GM18868 (cell line): Measurements from ENCODE around the gene CCN2.

Experiments
- ATAC-seq: cut with Tn5 transposase; IDR thresholded peaks from one replicate; pipeline ENCODE4 v1.9.1; 2021; ENCODE audit warnings: mild to moderate bottlenecking, moderate library complexity; ENCODE audit not compliant: unreplicated experiment

Gene CCN2

DNA sequence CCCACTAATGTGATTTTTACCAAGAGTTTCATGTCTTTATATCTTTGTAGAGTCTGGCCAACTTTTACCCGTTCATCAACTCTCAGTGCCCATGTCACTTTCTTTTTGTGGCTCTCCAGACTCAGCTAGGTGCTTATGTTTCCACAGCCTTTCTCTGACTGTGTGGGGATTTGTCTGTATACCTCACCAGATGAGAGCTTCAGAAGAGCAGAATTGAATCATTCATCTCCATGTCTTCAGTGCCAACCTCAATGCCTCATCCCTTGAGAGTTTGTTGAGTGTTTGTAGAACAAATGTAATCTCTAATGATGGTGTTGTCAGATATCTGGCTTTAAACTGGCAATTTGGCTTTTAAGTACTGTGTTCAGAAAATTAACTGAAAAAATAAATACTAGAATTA, 16.8 kb upstream of the CCN2 start:
- no peak for ATAC-seq

DNA sequence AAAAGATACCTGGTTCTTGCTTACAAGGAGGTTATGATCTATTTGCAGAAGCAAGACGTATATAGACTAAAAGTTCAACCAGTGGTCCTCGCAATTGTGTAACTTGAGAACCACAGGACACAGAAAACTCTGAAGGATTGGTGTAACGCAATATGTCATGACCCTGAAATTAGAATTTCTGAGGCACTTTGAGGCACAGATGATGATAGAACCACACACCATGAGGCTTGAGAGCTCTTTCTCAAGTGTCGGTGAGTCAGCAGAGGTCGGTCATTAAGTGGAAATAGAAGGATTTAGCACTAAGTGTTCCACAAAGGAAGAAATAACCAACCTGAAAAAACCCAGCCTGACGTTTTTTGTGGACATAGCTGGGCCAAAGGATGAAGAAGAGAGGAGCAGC, 15.3 kb upstream of the CCN2 start:
- ATAC-seq: no peak

DNA sequence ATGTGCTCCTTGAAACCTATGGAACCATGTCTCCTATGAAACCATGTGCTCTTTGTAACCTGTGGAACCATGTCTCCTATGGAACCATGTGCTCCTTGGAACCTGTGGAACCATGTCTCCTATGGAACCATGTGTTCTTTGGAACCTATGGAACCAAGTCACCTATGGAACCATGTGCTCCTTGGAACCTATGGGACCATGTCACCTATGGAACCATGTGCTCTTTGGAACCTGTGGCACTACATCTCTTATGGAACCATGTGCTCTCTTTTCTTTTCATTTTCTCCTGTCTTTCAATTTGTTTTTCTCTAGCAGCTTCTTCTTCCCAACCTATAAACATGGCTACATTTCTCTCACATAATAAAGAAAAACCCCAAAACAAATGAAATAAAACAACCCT, 11.9 kb upstream of the CCN2 start:
- ATAC-seq: no peak

DNA sequence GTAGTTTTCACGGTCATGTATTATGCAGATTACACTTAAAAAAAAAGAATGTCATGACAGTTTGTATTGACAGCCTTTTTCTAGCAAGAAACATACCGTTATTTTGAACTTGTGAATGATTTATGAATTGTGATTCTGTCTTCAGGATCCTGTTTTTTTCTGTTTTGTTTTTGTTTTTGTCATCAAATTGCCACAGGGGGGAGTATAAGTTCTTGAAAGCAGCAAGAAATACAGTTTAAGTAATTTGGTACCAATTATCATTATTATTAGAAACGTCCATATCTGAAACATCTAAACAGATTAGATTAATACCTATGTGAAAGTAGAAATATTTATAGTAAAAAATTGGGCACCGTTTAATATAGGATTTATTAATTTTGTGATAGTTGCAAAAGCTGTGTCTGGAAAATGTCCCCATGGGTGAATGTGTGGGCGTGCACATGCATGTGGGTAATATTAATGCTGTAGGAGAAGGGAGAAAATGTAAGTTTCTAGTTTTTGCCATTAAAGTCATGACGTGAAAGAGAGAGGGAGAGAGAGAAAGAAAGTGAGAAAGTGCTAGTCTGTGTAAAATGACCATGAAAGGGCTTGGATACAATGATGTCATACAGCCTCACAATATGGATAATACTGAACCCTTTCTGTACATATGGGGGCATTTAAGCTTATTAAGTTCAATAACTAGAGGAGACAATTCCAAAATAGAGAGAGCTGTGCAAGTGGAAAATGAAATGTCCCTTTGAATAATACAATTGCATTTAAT, 9.4 kb upstream of the CCN2 start:
- no peak for ATAC-seq

DNA sequence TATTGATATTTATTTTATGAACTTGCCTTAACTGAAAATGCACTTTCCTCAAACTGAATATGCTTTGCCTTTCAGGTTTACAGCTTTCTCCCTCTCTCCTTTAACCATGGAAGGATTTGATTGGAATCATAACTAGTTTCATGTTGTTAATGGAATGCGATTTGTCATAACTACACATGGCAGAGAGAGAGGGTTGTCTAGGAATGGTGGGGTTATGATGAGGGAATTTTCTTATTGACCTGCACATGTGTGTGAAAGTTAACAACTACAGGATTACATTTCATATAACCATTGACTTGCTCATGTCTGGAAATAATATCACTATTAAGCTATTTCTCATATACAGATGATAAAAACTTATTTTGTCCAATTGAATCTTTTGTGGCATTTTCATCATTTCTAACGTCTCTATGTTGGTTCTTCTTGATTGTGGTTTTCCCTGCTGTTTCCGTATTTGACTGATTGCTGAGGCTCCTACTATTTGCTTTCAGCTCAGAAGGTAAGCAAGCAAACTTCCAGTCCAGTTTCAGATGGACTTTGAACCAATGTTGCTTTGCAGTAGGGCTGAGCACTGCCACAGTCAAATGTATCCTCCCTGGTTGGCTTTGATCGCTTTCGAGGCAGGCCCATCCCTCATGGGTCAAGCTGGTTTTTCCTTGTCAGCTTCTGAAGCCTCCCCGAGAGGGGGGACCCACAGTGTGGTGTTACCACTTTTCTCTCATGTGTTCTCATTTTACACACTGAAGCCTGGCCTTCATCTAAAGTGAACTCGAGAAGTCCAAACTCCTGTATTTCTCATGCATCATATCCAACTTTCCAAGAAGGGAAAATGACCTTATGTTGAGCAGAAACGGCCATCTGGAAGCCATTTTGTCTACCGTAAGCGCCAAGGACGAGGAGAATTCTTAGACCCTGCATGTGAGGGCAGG, 7.6 kb upstream of the CCN2 start:
- ATAC-seq: no peak

DNA sequence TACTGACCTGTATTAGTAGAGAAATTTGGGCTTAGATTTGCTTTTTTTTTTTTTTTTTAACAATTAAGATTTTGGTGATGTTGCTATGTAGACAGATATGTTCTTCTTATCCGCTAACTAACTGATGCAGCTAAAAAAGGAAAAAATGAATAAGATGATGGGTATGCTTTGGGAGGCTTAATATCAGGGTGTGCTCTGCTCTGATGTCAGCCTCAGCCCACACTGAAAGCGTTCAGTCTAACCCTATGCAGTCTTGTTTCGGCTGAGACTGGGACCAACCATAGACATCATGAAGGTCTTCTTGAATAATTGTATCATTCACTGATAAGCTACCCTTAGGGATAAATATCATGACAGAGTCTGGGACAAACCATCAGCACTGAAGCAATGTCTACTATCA, 6.9 kb upstream of the CCN2 start:
- no peak for ATAC-seq

DNA sequence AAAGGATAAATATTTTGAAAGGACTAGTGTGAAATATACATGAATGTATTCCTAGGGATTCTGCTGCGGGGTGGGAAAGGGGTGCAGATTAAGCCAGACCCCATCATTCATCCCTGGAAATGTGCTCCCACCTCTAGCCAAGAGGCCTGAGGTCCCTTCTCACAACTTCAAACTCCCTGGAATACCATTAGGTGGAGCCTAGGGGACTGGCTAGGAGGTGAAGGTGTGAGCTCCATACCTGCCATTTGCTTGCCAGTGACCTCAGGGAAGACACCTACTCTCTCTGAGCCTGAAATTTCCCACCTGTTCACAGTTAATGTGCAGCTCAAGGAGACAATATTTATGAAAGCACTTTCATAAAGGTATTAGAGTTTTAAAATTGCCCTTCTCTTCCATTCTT, 4.7 kb upstream of the CCN2 start:
- no peak for ATAC-seq

DNA sequence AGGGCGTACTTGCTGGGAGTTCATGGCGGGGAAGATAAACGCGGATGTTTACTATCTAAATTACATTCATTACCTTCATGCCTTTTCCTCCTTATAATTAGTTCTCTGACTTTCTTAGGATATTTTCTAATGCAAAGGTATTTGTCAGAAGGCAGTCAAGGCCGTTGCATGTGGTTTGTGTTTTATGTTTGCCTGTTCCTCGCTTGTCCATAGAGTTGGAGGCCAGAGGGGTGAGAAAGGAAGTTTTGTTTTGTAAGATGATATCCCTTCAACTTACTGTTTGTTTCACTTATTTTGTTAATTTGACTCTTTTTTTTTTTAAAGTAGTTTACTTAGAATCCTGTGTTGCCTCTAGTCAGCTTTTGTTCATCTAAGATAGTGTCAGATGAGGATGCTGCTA, 4.0 kb upstream of the CCN2 start:
- ATAC-seq: no peak

DNA sequence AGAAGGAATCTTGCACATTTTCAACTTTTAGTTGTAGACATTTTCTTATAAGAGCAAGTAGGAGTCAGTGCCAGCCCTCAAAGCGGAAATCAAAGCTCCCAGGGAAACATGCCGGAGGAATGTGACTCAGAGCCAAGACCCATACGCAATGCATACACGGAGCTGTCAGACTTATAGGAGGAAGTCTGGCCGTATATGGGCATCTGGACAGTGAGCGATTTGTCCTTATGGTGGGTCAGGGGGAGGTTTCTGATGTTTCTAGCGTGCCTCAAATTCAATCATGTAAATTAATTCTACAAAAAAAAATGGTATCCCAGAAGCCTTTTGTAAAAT, 3.6 kb upstream of the CCN2 start:
- ATAC-seq: no peak

DNA sequence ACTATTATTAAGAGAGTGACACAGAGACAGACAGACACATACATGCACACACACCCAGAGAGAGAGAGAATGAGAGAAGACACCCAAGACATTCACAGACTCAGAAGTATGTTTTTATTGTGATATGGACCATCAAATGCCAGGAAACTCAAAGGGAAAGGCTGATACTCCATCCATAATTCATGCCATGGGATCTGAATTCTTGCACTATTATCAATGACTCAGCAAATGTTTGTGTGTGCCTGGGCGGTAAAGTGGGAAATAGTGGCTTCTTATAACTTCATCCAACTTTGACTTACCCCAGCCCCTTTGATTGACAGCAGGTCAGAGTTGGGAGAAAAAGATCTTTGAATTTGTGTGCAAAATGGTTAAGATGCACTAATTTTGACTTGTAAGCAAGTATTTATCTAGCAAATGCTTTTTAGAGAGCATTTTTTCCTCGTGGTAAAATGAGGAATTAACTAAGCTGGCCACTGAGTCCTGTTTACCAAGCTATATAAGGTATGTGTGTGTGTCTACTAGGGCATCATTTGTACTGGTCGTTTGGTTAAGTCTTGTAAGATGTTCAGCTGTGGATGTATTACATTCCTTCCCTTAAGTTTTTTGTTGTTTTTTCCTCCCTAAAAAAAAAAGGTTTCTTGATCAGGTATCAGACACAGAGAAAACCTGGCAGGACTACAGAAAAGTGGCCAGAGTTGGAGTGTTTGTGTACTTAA, 3.0 kb upstream of the CCN2 start:
- ATAC-seq: no peak

DNA sequence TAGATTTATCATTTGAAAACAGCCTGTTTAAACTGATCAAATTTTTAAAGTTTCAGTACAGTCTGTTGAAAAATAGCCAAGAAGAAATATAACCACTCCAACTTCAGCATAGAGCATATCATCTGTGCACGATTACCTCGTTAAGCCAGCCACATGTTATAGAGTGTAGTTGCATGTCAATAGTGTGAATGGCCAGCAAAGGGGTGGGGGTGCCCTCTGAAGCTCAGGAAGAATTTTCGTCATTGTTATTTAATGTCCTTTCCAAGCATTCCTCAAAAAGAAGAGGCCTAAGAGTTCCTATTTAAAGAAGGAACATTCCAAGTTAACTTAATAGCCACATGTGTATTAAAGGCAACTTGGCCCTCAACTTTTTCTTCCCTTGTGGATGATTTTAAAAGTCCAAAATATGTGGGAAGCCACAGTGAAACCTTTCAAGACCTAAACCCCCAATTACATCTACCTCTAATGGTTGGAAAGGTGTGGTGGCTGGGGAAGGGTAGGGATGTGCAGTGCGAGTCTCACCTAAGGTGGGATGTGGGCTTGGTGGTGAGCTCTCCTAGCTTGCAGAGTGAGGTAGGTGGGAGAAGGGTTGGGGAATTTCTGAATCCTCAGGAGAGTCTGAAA, 1.8 kb upstream of the CCN2 start:
- ATAC-seq: no peak

DNA sequence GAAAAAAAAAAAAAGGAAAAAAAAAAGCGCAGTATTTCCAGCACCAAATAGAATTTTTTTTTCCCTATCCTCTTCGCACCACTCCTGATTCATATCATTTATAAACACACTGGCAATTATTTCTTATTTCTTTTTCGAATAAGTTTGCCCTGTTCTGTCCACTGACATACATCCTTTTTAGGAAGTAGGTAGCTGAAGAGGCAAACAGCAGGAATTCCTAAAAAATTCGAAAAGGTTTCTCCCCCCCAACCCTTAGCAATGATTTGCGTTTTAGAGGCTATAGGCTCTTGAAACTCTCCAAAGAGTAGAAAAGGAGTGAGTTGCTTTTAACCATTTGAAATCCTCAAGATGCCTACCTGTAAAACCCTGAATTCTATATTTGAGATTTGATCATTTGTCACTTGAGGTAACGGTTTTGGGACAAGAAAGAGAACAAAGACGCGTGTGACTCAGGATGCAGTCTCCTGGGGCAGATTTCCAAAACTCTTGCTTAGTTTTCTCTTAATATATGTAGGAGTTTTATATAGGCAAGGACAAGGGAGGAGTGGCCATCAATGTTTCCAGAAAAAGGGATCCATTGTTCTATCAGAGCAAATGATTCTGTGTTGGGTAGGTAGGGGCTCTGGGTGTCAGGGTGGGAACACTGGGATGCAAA, 531 bp upstream of the CCN2 start:
- no peak for ATAC-seq

DNA sequence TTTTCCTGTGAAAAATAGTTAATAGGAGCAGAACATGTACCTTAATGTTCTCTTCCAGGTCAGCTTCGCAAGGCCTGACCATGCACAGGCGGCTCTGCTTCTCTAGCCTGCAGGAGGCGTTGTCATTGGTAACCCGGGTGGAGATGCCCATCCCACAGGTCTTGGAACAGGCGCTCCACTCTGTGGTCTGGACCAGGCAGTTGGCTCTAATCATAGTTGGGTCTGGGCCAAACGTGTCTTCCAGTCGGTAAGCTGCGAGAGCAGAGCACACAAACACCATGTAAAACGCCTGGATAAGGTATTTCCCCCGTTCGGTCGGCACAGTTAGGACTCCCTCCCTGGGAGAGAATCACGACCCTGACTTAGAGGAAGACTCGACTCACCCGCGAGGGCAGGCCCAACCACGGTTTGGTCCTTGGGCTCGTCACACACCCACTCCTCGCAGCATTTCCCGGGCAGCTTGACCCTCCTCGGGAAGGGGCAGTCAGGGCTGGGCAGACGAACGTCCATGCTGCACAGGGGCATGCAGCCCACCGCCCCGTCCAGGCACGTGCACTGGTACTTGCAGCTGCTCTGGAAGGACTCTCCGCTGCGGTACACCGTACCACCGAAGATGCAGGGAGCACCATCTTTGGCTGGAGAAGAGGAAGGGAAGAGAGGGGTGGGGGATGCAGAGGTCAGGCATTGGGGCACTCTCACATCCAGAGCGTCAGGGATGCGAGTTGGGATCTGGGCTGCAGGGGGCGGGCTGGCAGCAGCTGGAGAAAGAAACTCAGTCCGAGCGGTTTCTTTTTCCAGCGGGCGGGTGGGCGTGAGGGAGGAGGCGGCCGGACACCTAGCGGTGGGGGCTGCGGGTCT, 1.0 kb downstream of the CCN2 start:
- ATAC-seq: peak; percentile 38

DNA sequence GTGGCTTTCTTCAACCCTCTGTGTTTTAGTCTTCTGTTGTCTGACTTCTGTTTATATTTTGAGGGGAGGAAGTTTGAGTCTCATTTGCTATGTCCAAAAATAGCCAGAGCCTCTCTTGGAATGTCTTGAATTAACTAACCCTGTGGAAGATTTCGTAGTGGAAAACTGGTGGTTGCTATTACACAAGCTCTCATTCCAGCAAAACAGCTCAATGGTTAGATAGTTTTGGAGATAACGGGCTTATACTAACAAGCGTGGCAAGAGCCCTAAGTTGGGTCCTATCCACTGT, 1.6 kb downstream of the CCN2 start:
- no peak for ATAC-seq

DNA sequence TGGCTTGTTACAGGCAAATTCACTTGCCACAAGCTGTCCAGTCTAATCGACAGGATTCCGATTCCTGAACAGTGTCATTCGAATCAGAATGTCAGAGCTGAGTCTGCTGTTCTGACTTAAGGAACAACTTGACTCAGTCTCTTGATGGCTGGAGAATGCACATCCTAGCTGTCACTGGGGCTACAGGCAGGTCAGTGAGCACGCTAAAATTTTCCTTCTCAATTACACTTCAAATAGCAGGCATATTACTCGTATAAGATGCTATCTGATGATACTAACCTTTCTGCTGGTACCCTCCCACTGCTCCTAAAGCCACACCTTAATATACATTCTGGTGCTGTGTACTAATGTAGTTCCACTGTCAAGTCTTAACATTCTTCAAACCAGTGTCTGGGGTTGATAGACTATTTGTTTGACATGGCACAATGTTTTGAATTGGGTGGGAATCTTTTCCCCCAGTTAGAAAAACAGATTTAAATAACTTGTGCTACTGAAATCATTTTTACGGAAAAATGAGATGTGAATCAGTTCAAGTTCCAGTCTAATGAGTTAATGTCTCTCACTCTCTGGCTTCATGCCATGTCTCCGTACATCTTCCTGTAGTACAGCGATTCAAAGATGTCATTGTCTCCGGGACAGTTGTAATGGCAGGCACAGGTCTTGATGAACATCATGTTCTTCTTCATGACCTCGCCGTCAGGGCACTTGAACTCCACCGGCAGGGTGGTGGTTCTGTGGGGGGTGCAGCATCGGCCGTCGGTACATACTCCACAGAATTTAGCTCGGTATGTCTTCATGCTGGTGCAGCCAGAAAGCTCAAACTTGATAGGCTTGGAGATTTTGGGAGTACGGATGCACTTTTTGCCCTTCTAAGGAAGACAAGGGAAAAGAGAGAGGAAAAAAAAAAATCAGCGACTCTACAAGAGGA, 2.2 kb downstream of the CCN2 start:
- ATAC-seq: no peak

DNA sequence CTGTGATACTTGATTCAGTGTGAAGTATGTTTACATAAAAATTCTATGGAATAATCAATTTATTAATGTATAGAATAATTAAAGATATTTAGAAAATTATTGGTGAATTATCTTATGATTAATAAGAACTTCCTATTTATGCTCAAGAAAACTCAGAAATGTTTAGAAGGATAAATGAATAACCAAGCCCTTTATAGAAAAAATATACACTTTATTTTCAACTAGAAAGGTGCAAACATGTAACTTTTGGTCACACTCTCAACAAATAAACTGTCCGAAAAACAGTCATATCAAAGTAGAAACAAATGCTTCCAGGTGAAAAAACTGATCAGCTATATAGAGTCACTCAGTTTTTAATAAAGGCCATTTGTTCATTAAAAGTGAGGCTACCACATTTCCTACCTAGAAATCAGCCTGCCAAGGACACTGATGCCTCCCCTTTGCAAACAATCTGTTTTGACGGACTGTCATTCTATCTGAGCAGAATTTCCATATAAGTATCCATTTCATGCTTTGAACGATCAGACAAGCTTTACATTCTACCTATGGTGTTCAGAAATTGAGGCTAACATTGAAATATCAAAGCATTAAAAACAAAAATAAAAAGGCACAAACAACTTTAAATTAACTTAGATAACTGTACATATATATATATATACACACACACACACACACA, 3.0 kb downstream of the CCN2 start:
- ATAC-seq: no peak

DNA sequence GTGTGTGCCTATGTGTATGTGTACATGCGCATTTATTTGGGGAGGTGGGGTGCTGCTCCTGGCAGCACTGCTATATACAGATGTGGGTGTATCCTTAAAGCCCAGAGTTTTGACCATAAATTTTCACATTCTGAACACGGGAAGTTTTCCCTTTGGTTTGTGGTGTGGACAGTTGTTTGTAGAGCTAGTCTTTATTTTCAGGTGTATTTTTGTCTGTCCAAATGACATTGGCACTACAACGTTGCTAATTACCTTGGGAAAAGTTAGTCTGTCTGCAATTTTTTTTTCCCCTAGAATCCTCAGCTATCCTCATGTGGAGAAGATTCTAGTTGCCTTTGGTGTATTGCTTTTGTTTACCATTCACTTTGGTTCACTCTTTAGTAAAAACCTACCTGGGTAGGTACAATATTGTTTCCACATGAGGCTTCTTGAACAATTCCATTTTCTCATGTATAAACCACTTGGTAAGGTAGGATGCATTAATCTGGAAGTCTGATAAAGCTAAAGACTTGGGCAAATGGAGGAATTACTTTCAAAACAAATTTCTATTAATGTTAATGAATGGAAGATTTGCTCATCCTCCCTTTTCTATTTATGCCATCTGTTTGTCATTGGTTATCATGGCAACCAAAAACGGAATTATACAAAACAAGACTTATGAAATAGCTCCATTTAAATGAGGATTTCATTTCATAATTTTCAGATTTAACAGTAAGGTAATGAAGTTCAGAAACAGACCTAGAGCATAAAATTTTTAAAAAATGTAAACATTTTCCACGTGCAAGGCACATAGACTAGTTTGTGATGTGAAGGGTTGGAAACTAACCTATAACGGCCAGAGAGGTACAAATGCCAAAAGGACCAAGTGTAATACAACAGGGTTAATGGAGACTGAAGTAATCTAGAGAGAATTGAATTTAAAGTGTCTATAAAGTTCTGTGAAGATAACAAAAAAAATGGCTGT, 3.9 kb downstream of the CCN2 start:
- no peak for ATAC-seq
